GM15510 (cell line): Measurements from ENCODE around the gene PSMB10.

ENCODE experiments used
- POLR2A ChIP-seq: IDR thresholded peaks from 3 replicates; pipeline ENCODE4 v1.6.1; 2011; ENCODE audit warnings: borderline replicate concordance; ENCODE audit not compliant: insufficient read length; ENCODE audit errors: extremely low read depth

PSMB10 gene

DNA sequence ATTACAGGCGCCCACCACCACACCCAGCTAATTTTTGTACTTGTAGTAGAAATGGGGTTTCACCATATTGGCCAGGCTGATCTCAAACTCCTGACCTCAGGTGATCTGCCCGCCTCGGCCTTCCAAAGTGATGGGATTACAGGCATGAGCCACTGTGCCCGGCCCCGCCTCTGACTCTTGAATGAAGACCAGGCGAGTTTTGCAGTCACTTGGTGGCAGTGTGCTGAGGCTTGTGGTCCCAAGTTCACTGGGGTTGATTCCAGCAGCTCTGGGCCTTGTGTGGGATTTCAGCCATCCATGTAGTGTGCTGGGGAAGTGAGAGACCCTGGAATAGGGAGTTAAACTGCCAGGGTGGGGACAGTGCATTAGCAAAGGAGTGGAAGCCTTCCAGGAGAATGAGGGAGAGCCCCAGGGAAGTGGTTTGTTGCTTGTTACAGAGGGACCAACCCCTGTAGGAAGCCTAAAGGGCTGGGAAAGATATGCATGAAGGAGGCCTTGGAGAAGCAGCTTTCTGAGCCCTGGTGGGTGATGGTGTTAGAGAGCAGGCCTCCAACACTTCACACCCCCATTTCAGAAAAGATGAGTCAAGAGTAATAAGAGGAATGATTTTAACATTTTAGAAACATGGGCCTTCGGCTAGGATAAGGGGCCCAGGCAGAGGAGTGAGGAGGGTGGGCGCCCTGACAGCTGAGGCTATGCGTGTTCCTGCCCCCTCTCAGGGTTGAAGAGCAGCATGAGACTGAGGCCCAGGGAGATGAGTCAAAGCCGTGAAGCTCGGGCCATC, 29.1 kb downstream of the PSMB10 start:
- no peak for TF ChIP-seq POLR2A

- TF ChIP-seq POLR2A, result no peak
Observed at GRCh38 chr16:67902831-67903230, 33.8 kb downstream of the PSMB10 start.

GRCh38 chr16:67901734-67902133, 34.9 kb downstream of the PSMB10 start:
- TF ChIP-seq POLR2A, result no peak

GRCh38 chr16:67897231-67897630, 39.4 kb downstream of the PSMB10 start:
- TF ChIP-seq POLR2A, result no peak

DNA sequence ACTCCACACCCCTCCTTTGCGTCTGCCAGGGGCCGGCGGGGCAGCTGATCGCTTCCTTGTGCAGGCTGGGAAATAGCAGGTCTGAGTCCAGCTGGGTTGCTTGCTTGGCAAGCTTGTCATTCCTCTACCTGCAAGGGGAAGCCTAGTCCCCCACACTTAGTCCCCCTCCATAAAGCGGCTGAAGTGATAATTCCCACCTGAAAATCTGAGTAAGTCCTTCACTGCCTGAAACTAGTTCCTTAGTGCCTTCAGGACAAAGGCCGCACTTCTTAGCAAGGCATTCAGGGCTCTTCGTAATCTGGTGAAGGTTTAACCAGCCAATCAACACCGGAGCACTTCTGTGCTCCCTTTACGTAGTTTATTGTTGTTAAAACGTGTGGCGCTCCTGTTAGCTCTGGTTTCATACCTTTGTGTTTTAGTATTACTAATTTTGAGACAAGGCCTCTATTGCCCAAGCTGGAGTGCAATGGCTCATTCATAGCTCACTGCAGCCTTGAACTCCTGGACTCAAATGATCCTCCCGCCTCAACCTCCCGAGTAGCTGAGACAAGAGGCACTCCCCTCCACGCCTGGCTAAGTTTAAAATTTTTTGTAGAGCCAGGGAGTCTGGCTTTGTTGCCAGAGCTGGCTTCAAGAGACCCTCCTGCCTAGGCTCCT, 42.8 kb downstream of the PSMB10 start:
- no peak for TF ChIP-seq POLR2A

DNA sequence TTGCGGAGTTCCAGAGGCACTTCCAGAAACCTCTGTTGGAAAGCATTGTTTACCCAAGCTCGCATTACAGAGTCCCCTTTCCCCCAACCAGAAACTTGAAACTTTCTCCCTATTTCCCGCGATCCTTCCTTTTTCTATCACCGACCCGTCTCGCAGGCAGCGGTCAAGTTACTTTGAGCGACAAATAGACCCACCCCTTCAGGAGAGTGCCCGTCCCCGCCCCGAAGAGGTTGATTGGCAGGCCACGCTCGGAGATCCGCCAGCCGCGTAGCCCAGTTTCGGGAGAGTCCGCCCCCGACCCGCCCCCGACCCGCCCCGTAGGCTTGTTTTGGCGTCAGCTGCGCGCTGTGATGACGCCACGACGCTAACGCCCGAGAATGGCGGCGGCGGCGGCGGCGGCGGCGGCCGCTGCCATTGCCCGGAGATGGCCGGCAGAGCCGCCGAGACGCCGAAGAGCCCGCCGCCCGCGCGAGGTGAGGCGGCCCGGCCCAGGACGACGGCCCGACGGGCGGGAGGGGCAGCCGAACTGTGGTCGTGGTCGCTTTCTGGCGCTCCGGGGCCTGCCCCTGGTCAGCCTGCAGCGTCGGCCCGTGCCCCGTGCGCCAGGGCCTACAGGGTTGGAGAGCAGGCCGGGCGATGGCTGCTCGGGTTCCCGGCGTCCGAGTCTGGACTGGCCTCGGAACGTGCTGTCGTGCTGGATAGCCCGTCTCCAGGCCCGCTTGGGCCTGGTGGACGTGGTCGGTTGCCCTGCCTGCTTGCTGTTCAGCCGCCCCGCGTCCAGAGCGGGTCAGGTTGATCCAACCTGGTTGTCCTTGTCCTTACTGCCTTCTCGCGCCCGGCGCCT, 43.5 kb downstream of the PSMB10 start, which contains the start of gene PSKH1:
Gene PSKH1 (plus strand): TSS at position 356 of the 844 bp plus-strand sequence. CDS start 15,496 bp downstream, outside the sequence.
- TF ChIP-seq POLR2A, result peak; percentile 69

- TF ChIP-seq POLR2A, result no peak
Observed at GRCh38 chr16:67892375-67892774, 44.3 kb downstream of the PSMB10 start.

DNA sequence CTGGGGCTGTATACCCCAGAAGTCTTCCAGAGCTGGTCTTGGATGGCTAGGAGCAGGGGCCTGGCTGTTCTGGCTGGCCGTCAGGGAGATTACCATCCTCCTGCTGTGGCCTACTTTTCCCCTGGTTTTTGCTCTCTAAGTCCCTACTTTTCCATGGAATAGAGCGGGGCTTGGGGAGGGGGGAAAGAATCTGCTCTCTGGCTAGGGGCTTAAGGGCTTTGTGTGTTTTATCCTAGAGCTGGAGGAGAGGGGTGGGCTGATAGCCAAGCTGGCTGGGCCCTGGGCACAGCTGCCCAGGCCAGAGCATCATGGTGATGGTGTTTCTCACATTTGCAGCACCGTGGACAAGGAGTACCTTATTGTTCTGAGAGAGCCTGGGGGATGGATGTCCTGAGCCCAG, 48.3 kb downstream of the PSMB10 start:
- no peak for TF ChIP-seq POLR2A

DNA sequence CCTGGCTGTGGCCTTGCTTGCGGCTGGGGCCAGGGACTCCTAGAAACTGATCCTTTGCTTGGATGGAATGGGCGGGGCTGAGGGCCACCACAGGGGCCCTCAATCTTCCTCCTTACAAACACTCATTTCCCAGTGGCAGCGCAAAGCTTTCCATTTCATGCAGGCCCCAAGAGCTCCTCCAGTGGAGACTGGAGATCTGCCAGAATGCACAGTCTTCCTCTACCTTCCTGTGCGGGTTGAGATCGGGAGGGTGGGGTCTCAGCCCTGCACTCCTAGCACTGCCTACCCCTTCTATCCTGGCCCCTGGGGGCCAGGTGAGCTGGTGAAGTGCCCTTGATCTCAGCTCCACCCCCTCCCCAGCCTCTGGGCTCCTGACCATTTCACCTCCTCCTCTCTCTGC, 50.3 kb downstream of the PSMB10 start:
- TF ChIP-seq POLR2A, result no peak

- TF ChIP-seq POLR2A, result no peak
Observed at GRCh38 chr16:67885976-67886375, 50.7 kb downstream of the PSMB10 start.

GRCh38 chr16:67885545-67885944, 51.1 kb downstream of the PSMB10 start:
- no peak for TF ChIP-seq POLR2A

DNA sequence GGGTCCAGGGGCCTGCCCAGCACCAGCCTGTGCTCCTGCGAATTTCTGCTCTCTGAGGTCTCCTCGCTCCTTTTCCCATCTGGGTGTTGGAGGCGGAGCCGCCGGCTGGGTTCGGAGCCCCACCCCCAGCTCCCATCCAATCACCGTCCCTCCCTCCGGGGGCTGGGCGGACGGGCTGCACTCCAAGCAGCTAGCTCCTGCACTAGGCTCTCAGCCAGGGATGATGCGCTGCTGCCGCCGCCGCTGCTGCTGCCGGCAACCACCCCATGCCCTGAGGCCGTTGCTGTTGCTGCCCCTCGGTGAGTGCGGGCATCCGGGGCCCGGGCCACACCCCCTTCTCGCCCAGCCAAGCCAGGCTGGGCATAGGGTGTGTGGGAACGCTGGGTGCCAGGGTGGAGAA, 52.0 kb downstream of the PSMB10 start, which contains the start of gene NRN1L:
Gene NRN1L (plus strand): TSS at position 202 of the 400 bp plus-strand sequence. CDS start 19 bp downstream, at position 221.
- no peak for TF ChIP-seq POLR2A
